NCI-H187 treated with DMSO at 0.1 percent for 48 hours (cell line): ENCODE results near the gene THOC7.

Experiments used
- DNase-seq: peaks from one replicate; lab custom pipeline; 2025; lab: John Stamatoyannopoulos, UW

THOC7 gene

DNA sequence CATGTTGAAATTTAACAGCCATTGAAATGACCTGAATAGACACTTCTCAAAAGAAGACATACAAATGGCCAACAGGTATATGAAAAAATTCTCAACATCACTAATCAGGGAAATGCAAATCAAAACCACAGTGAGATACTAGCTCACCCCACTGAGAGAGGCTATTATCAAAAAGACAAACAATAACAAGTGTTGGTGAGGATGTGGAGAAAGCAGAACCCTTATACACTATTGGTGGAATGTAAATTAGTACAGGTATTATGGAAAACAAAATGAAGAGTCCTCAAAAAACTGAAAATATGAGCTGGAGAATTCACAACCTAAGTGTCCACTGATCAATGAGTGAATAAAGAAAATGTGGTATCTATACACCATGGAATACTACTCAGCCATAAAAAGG is 21.5 kb downstream of the THOC7 start:
- DNase-seq, result no peak

DNA sequence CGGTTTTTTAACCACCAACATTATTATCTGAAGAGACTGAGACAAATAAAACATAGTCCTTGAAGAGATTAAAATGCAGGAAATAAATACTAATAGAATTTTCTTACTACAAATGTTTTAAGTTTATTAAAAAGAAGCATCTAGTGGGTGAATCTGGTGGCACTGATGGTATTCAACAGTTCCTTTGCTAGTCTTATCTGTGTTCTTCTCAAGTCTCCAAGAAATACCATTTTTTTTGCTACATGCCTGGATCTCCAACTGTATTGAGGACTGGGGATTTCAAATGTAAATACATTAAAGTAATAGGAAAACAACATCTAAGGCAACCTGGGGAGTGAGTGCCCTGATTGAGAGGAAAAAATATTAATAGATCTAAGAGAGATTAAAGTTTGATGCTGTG is 21.9 kb downstream of the THOC7 start:
- DNase-seq, result no peak

DNA sequence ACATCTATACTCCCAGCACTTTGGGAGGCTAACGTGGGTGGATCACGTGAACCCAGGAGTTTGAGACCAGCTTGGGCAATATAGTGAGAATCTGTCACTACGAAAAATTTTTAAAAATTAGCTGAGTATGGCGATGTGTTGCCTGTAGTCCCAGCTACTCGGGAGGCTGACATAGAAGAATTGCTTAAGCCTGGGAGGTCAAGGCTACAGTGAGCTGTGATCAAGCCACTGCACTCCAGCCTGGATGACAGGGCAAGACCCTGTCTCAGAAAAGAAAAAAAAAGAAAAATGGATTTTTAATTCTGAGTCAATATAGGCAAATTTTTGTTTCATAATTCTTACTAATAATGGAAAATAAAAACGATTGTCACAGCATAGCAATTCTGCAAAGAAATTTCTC is 31.2 kb downstream of the THOC7 start:
- DNase-seq, result no peak

DNA sequence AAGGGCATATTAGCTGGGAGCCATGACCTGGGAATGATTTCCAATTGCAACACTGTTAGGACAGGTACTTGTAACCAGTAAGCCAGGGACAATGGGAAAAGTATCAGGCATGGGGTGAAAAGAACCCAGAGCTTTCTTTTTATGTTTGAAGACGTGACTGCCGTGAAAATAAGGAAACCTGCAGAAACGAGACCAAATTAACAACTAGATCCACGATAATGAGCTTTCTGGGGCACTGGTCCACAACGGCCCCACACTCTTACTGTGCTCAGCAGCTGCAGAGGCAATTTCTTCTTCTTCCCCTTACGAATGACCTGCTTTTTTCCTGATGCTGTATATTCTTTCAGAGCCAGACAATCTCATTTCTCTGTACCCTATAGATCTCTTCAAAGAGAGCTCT is 33.1 kb downstream of the THOC7 start:
- no peak for DNase-seq

DNA sequence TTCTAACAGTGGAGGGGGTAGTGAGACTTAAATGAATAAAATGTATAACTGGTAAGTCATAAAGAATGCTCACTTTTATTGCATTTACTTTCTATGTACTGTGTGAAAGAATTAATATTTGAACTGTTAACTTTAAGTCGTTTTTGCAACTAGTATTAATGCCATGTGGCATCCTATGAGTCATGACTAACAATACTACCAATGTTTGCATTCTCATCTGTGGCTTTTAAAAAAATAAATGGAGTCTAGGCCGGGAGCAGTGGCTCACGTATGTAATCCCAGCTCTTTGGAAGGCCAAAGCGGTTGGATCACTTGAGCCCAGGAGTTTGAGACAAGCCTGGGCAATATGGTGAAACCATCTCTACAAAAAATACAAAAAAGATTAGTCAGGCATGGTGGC is 39.3 kb downstream of the THOC7 start:
- no peak for DNase-seq

DNA sequence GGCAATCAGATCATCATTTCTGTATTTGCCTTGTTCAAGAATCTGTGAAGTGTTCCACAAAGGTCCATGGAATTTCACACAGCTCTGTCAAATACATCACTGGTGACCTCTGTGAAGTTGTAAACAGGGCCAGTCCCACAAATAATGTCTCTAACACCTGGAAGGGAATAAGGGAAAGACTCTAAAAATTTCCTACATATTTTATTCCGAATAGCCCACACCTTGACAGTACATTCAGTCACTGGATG is 44.5 kb downstream of the THOC7 start, which contains the start of gene C3orf49:
Gene C3orf49 (plus strand): TSS at position 149 of the 248 bp plus-strand sequence. CDS start 173 bp downstream, outside the sequence.
- no peak for DNase-seq

DNA sequence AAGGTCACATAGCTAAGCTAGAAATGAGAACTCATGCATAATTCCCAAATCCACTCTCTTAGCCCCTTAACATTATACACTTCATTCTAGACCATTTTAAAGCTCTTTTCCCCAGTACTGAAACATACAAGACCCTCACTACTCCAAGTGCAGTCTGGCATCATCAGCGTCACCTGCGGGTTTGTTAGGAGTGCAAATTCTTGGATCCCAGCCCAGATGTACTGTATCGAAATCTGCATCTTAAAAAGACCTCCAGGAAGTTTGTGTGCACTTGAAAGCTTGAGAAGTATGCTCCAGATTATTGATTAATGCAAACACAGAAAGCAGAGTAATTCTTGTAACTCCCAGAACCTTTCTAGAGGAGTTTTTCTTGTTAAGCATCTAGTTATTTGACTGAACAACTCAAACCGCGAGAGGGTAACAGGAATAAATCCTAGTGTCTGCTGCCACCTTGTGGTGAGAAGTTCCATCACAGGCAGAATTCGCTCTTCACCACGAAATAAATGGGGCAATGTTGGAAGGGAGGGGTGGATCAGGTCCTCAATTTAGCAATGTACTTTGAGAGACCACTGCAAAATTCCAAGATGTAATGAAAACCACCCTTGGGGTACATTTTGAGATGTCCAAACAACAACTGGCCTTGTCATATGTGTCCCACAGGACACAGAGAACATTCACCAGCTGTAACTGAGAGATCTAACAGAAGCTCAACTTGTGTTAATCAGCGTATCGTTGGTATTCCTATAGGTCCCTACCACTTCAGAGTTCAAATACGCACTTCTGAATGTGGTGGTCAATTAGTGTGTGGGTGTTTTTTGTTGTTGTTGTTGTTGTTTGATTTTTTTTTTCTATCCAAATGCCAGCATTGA is 45.1 kb downstream of the THOC7 start:
- DNase-seq, result peak; percentile 6

DNA sequence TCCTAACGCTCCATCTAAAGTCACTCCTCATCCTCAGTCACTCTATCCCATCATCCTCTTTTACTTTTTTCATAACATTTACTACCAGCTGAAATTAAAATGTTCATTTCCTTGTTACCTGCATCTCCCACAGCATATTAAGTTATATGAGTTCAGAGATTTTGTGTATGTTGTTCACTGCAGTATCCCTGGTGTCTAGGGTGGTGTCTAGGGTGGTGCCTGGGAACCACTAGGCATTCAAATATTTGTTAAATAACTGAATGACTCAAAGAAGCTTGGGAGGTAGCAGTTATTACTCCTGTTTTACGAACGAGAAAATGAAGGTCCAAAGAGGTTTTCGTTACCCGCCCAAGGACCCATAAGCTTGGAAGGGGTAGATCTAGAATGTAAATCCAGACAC is 46.4 kb downstream of the THOC7 start:
- no peak for DNase-seq

DNA sequence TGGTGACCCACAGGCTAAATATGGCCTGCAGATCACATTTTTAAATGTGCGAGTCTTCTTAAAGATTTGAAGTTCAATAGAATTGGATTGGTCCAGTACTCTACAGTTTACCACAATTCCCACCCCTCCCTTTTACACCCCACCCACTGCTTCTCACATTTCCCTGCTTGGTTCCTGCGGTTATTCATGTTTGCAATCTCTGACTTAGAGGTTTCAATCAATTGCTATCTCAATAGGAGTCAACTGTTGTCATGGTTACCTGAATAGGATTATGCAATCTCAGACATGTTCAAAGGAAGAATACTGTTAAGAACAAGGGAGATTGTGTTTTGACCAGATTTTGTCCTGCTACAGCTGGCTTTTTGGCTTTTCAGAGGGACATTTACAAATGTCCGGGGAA is 49.4 kb downstream of the THOC7 start:
- DNase-seq, result no peak

DNA sequence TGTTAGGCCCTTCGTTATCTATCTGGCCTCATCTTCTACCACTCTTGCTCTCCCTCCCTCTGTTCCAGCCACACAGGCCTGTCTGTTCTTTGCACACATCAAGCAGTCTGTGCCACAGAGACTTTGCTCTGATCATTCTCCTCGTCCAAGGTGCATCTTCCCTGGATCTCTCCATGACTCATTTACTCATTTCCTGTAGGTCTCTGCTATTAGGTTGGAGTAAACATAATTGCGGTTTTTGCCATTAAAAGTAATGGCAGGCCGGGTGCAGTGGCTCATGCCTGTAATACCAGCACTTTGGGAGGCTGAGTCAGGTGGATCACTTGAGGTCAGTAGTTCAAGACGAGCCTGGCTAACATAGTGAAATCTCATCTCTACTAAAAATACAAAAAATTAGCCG is 54.0 kb downstream of the THOC7 start:
- DNase-seq, result no peak

DNA sequence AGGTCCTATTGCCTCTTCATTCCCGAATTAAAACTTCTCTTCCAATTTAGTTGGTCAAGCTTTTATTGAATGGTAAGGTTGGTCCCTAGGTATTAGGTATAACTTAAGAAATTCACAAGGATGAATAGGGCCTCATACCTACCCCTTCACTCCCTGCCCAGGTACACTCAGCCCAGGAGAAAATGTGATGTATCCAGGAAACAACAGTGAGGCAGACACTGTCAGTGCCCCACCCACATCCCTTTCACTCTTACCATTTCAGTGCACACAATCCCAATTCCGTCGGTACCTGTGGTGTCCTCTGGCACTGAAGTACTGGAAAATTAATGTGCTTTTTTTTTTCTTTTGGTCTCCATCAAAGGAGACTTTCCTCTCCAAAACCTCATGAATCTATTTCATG is 55.0 kb downstream of the THOC7 start:
- no peak for DNase-seq

DNA sequence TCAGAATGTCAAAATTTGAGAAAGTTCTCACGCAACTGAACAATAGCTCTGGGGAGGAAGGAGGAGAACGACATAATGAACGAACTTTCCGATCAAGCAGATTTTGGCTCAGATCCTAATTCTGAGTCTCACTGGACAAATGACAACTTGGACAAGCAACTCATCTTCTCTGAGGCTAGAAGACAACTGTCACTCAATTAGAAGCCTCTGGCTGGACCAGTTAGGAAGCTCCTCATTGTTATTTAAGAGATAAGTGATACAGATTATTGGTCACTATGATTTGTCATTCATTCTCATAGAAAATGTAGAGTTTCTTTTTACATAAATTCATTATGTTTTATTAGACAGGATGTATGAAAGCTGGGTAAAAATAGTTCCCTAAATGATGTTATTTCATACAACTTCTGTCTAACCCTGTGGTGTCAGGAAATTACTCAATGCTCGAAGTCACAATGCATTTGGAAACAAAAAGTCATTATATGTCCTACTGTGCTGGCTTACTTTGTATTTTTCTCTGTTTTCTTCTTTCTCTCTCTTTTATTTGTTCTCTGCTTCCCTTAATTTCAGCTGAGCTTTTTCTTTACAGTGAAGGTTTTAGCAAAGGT is 55.5 kb downstream of the THOC7 start:
- DNase-seq, result no peak

DNA sequence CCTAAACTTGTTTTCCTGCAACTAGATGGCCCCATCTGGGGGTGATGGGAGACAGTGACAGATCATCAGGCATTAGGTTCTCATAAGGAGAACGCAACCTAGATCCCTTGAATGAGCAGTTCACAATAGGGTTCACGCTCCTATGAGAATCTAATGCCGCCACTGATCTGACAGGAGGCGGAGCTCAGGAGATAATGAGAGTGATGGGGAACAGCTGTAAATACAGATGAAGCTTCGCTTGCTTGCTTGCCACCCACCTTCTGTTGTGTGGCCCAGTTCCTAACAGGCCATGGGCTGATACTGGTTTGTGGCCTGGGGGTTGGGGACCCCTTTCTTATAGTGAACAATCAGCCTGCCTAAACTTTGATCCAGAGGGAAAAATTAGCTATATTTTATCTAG is 59.7 kb downstream of the THOC7 start:
- DNase-seq, result no peak

DNA sequence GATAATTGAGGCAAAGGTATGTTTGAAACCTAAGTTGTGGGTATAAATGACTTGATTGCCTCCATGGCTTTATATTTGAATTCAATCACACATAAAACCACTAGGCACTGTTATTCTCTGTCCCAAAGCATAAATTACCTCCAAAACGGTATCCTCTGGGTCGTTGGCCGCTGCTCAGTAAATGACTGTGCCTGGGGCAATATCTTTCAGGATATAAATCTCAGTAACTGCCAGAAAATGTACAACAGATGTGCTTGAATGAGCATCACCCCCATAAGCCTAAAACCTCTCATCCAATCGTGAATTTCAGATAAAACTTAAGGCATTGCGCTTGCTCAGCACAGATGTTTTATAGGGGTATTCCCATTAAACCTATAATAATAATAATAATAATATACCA is 63.5 kb downstream of the THOC7 start:
- no peak for DNase-seq

DNA sequence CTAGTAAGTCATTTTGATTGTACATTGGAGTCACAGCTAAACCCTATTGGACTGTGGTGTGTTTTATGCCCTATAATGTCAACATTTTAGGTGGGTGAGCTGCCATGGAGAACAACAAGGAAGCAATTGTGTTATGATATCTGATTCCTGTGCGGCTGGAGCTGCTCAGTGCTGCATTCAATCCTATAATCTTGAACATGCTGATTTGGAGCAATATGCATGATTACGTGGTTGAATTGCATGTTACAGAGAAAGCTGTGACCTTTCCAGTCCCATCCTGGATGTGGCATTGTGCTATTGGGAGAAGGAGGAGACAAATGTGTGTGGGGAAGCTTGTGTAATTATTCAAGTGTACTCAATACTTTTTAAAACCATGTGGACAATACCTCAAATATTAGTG is 64.7 kb downstream of the THOC7 start:
- DNase-seq, result no peak

DNA sequence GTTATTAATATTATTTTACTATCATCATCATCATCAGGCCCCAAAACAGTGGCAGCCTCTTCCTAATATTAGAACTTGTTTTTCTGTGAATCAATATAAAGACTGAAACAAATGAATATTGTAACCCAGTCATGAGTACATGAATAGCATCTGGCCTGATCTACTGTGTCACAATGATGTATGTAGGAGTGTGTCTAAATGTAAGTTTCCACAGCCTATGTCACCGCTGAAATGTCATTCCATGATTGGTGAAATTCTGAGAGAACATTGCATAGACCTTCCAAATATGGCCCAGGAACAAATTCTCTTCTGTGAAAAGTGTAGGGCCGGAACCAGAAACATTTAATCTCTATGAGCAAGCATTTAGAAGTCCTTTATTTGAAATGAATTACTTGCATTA is 65.1 kb downstream of the THOC7 start:
- no peak for DNase-seq

DNA sequence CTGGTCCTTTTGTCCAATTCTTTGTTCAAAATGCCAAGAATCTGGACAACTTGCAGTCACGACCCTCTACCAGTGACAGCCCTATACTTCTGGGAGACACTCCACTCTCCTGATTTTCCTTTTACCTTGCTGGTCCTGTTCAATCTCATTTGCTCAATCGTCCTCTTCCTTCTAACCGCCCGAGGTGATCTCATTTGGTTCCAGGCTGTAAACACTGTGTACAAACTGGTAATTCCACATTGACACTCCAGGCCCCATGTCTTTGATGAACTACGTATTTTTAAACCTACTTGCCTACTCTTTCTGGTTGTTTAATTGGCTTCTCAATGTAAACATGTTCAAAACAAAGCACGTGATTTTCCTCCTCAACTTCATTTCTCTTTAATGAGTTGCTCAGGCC is 68.2 kb downstream of the THOC7 start:
- DNase-seq, result no peak

DNA sequence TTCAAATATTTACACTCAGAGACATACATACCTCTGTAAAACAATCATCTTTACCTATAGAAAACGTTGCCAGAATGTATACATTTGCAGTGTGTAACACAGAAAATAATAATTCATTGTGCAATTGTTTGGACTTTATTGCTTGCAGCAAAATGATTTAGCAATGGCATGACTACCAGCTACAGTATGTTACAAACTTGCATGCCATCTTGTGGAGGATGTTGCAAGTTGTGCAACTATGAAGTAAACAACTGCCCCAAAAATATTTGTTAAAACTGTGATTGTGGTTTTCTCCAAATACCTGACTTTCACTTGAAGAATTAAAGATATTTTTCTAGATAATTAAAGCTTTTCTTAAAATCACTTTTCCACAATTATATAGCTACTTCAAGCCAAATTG is 71.6 kb downstream of the THOC7 start:
- DNase-seq, result no peak
